Measurements from ENCODE around the gene TBR1. TPM values are rescaled to one million over a fixed set of nuclear protein-coding genes. Genes with fewer than 3 reads are reported as not detected.
A peak's percentile ranks its signal among the peaks of the same experiment; 100 is the strongest.

Gene TBR1
- total and polyA plus RNA-seq, 2 of the 4 experiments (the other 2 are of a cell fraction), result not detected

DNA sequence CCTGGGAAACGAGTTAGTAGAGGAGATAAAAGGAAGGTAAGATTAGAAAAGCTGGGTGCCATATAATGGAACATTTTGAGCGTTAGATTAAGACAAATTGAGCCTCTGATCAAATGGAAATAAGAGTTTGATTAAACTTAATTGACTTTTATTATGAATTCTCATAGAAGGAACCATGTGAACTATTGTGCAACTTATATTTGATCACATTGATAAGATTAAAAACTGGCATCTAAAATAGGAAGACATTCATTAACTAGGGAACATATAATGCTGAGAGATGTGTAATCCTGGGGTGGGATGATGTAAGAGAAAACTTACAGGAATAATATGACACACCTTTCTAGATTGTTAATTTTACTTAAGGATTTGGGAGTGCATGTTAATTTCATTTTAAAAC lies 22.5 kb downstream of the TBR1 start:
- Histone ChIP-seq H3K9ac (ENCODE audit: low read depth, low read length) (no peak overlapping the region), H2BK5ac (ENCODE audit: low read depth, low read length, poor library complexity, severe bottlenecking) (no peak overlapping the region), H2BK20ac (ENCODE audit: low read depth, low read length) (no peak overlapping the region), H3K14ac (replicated peaks; ENCODE audit: low read depth, low read length) (no peak overlapping the region), H2AK5ac (ENCODE audit: low read depth, low read length) (no peak overlapping the region), H4K20me1 (ENCODE audit: insufficient read depth, low read length) (no peaks in the 10 kb centered on the region), H3K56ac (ENCODE audit: extremely low read depth, insufficient read depth, low read length) (no peak overlapping the region), H3K9me3 (ENCODE audit: control insufficient read depth, insufficient read depth, low read length) (no peaks in the 10 kb centered on the region), H2AK9ac (replicated peaks; ENCODE audit: low read depth, low read length, poor library complexity) (no peak overlapping the region), H3K4me1 (ENCODE audit: control insufficient read depth, insufficient read depth, low read length) (no peaks in the 10 kb centered on the region), H2AFZ (replicated peaks; ENCODE audit: low read length, poor library complexity) (no peak overlapping the region), H3K79me1 (ENCODE audit: low read depth in 1 of 2, low read length in 2 of 2) (no peaks in the 10 kb centered on the region), H3K9me1 (ENCODE audit: insufficient read depth, low read length) (no peaks in the 10 kb centered on the region), H3K4ac (ENCODE audit: low read depth, low read length) (no peak overlapping the region), H3K36me3 (ENCODE audit: control insufficient read depth, insufficient read depth, low read length) (no peaks in the 10 kb centered on the region), H3K23ac (ENCODE audit: low read depth, low read length) (no peak overlapping the region), H4K91ac (ENCODE audit: insufficient read depth, low read depth, low read length) (no peak overlapping the region), H4K8ac (ENCODE audit: low read depth in 2 of 2, low read length in 2 of 2) (no peak overlapping the region), H3K27ac (ENCODE audit: insufficient read depth, low read length) (no peak overlapping the region), H2BK120ac (ENCODE audit: low read depth, low read length) (no peak overlapping the region), H3K27me3 (ENCODE audit: control insufficient read depth, insufficient read depth, low read length) (peaks cover 12% of the 10 kb centered on the region), H2BK15ac (ENCODE audit: low read depth, low read length) (no peak overlapping the region), H3K4me2 (ENCODE audit: low read depth, low read length) (no peak overlapping the region), H3K18ac (ENCODE audit: low read depth, low read length) (no peak overlapping the region), H4K5ac (ENCODE audit: low read depth, low read length) (no peak overlapping the region), H3K4me3 (ENCODE audit: insufficient read depth, low read depth, low read length) (no peak overlapping the region)
- ChIA-PET POLR2A (ENCODE audit: unreplicated experiment) (no interaction called here), CTCF (no interaction called here)
- intact Hi-C loops (cut with micrococcal nuclease), result no loop called here
- in situ Hi-C loops (cut with MboI; ENCODE audit: low sequenced_read_pairs), result no loop called here
- DNase-seq, result no peak
- no peak for ATAC-seq (ENCODE audit: low read depth)
- BruUV-seq (replicated peaks), result no TSS peak
- no peak for TF ChIP-seq RFX5 (IDR thresholded peaks at IDR 0.05; ENCODE audit: low read depth, low read length)
- peak; percentile 71 for TF ChIP-seq CEBPB (IDR thresholded peaks at IDR 0.05; ENCODE audit: low read depth, low read length)
- dilution Hi-C loops (cut with HindIII; ENCODE audit: low sequenced_read_pairs, unreplicated experiment), result no loop called here
- WGBS, 2 experiments (ENCODE audit: extremely low coverage in 2 of 2, insufficient read length in 1 of 2), result no CpG with 5 or more reads among the region's 2 CpGs
